ENCODE data around the gene TCF7L1.

The TCF7L1 gene

DNA sequence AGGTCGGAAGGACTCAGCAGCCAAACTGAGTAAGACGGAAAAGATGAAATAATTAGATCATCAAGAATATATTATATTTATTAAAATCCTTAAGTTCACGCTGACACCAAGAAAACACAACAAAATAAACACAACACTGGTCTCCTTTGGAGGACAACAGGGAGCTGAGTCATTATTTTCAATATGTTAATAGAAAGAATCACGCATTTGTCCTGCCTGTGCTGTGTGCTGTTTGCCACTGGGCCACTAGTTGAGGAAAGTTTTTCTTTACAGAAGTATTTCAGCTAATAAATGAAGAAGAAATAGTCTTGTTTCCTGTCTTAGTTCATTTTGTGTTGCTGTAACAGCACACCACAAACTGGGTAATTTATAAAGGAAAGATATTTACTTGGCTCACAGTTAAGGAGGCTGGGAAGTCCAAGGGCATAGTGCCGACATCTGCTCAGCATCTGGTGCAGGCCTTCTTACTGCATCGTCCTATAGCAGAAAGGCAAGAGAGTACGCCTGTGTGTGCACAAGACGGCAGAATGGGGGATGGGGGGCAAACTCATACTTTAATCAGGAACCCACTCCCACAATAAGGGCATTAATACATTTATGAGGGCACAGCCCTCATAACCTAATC is 88.0 kb downstream of the TCF7L1 start:
- TF ChIP-seq, protein P1, sequence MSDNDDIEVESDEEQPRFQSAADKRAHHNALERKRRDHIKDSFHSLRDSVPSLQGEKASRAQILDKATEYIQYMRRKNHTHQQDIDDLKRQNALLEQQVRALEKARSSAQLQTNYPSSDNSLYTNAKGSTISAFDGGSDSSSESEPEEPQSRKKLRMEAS (IDR thresholded peaks at IDR 0.05) = no peak
- no peak for TF ChIP-seq FOXM1 (IDR thresholded peaks at IDR 0.05; ENCODE audit: borderline replicate concordance, low read depth)
- no peak for TF ChIP-seq RAD21 (IDR thresholded peaks at IDR 0.05; ENCODE audit: low read depth)
- TF ChIP-seq TCF12 (IDR thresholded peaks at IDR 0.05; ENCODE audit: low read depth) = no peak
- no peak for TF ChIP-seq CEBPB (IDR thresholded peaks at IDR 0.05)
- TF ChIP-seq EP300 (IDR thresholded peaks at IDR 0.05; ENCODE audit: borderline replicate concordance) = no peak
- TF ChIP-seq, protein P2, sequence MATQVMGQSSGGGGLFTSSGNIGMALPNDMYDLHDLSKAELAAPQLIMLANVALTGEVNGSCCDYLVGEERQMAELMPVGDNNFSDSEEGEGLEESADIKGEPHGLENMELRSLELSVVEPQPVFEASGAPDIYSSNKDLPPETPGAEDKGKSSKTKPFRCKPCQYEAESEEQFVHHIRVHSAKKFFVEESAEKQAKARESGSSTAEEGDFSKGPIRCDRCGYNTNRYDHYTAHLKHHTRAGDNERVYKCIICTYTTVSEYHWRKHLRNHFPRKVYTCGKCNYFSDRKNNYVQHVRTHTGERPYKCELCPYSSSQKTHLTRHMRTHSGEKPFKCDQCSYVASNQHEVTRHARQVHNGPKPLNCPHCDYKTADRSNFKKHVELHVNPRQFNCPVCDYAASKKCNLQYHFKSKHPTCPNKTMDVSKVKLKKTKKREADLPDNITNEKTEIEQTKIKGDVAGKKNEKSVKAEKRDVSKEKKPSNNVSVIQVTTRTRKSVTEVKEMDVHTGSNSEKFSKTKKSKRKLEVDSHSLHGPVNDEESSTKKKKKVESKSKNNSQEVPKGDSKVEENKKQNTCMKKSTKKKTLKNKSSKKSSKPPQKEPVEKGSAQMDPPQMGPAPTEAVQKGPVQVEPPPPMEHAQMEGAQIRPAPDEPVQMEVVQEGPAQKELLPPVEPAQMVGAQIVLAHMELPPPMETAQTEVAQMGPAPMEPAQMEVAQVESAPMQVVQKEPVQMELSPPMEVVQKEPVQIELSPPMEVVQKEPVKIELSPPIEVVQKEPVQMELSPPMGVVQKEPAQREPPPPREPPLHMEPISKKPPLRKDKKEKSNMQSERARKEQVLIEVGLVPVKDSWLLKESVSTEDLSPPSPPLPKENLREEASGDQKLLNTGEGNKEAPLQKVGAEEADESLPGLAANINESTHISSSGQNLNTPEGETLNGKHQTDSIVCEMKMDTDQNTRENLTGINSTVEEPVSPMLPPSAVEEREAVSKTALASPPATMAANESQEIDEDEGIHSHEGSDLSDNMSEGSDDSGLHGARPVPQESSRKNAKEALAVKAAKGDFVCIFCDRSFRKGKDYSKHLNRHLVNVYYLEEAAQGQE (IDR thresholded peaks at IDR 0.05; ENCODE audit: low read depth) = no peak
- no peak for TF ChIP-seq NFIC (IDR thresholded peaks at IDR 0.05)
- TF ChIP-seq CREB1 (IDR thresholded peaks at IDR 0.05; ENCODE audit: low read depth) = no peak
- no peak for TF ChIP-seq TEAD4 (IDR thresholded peaks at IDR 0.05)
- no peak for TF ChIP-seq YY1 (IDR thresholded peaks at IDR 0.05; ENCODE audit: low read depth)
- TF ChIP-seq ZBTB7A (IDR thresholded peaks at IDR 0.05; ENCODE audit: low read depth) = no peak
- TF ChIP-seq, protein P3, sequence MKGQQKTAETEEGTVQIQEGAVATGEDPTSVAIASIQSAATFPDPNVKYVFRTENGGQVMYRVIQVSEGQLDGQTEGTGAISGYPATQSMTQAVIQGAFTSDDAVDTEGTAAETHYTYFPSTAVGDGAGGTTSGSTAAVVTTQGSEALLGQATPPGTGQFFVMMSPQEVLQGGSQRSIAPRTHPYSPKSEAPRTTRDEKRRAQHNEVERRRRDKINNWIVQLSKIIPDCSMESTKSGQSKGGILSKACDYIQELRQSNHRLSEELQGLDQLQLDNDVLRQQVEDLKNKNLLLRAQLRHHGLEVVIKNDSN (IDR thresholded peaks at IDR 0.05) = no peak

DNA sequence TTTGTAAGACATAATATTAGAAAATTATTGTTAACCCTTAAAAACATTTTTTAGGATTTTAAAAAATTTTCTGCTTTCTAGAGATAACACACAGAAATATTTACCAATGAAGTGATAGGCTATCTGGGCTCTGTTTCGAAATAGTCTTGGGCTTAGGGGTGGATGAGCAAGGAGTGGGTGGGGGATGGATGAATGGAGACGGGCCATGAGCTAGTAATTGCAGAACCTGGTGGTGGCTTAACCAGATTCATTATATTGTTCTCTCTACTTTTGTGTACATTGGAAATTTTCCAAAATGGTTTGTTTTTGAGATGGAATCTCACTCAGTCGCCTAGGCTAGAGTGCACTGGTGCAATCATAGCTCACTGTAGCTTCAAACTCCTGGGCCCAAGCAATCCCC is 89.6 kb downstream of the TCF7L1 start:
- TF ChIP-seq EP300 (IDR thresholded peaks at IDR 0.05; ENCODE audit: borderline replicate concordance) (no peak), RAD21 (IDR thresholded peaks at IDR 0.05; ENCODE audit: low read depth) (no peak), CEBPB (IDR thresholded peaks at IDR 0.05) (peak; percentile 53; the same call in 1 of the 2 replicates)

DNA sequence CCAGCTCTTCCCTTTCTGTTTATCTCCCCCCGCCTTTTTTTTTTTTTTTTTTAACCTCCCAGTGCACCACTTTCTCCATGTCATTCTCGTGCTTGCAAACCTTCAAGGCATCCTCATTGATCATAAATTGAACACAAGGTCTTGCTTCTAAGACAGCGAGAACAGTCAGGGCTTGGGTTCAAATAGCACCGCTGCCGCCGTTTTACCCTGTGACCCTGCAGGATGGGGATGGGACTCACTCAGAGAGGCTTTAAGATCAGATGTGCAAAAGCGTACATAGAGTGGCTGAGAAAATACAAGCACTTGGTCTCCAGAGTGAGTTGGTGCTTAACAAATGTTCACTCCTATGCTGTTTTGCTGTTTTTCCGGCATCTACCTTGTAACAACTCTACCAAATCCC is 93.6 kb downstream of the TCF7L1 start:
- TF ChIP-seq, protein P3 (IDR thresholded peaks at IDR 0.05) = no peak
- no peak for TF ChIP-seq TAF1 (IDR thresholded peaks at IDR 0.05; ENCODE audit: low read depth)
- no peak for TF ChIP-seq CEBPB (IDR thresholded peaks at IDR 0.05)
- TF ChIP-seq, protein P1 (IDR thresholded peaks at IDR 0.05) = no peak
- TF ChIP-seq TCF12 (IDR thresholded peaks at IDR 0.05; ENCODE audit: low read depth) = no peak

DNA sequence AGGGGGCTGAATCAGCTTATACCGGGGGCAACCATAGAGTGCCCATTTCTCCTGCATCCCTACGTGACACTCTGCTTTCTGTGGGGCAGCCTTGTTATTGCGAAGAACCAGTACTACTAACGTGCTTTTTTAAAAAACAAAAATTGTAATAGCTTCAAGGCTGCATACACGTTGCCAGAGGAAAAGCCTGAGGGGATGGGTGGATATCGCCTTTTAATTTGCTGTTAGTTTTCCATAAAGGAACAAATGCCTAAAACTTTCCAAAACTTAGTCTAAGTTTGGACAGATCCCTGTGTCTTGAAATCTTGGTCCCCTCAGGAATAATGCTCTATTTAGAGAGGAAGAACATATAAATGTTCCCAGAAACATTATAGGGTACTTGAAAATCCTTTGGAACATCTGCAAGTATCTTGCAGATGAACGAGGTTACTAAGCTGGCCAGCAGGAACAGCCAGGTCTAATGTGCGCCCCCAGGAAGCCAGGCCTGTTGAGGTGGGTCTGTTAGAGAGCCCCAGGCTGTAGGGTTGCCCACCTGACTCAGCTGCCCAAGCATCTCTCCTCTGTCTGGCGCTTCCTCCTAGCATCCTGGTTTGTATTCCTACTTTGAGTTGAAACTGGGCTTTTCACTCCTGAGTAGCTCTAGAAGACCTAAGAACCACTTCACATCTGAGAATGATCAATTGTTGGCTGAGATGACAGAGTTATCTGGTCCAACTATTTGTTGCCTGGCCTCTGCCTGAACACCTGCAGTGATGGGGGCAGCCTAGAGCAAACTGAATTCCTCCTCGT is 97.7 kb downstream of the TCF7L1 start:
- TF ChIP-seq, protein P3 (IDR thresholded peaks at IDR 0.05) = peak; percentile 62
- no peak for TF ChIP-seq CEBPB (IDR thresholded peaks at IDR 0.05)

DNA sequence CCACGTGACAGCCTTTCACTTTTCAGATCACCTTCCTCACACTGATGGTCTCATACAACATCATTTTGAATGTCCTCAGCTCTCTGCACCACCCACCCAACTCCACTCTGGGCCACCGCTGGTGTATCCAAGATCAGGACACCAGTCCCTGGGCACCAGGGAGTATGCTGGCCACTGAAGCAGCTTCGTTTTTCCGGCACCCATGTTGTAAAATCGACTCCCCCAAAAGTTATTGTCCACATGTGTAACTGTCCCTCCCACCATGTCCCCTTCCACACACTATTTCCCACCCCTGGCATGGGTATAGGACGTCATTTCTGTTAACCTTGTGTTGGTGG is 98.2 kb downstream of the TCF7L1 start:
- TF ChIP-seq TCF12 (IDR thresholded peaks at IDR 0.05; ENCODE audit: low read depth) = no peak
- TF ChIP-seq NFIC (IDR thresholded peaks at IDR 0.05) = no peak
- TF ChIP-seq, protein P1 (IDR thresholded peaks at IDR 0.05) = no peak
- TF ChIP-seq EGR1 (IDR thresholded peaks at IDR 0.05) = no peak
- TF ChIP-seq, protein P2 (IDR thresholded peaks at IDR 0.05; ENCODE audit: low read depth) = no peak
- no peak for TF ChIP-seq TAF1 (IDR thresholded peaks at IDR 0.05; ENCODE audit: low read depth)
- no peak for TF ChIP-seq ZBTB7A (IDR thresholded peaks at IDR 0.05; ENCODE audit: low read depth)
- TF ChIP-seq, protein P3 (IDR thresholded peaks at IDR 0.05) = no peak
- TF ChIP-seq EP300 (IDR thresholded peaks at IDR 0.05; ENCODE audit: borderline replicate concordance) = no peak
- no peak for TF ChIP-seq RAD21 (IDR thresholded peaks at IDR 0.05; ENCODE audit: low read depth)
- no peak for TF ChIP-seq FOXM1 (IDR thresholded peaks at IDR 0.05; ENCODE audit: borderline replicate concordance, low read depth)
